ENCODE data around the gene OR51B4. TPM values are rescaled to one million over a fixed set of nuclear protein-coding genes. Genes with fewer than 3 reads are reported as not detected.

OR51B4 gene
- total and polyA plus RNA-seq, 9 of the 15 experiments (the other 6 are each of a cell fraction or from before 2014, with no cell fraction given) = 17.1 to 64.6 (median 39.9) TPM

DNA sequence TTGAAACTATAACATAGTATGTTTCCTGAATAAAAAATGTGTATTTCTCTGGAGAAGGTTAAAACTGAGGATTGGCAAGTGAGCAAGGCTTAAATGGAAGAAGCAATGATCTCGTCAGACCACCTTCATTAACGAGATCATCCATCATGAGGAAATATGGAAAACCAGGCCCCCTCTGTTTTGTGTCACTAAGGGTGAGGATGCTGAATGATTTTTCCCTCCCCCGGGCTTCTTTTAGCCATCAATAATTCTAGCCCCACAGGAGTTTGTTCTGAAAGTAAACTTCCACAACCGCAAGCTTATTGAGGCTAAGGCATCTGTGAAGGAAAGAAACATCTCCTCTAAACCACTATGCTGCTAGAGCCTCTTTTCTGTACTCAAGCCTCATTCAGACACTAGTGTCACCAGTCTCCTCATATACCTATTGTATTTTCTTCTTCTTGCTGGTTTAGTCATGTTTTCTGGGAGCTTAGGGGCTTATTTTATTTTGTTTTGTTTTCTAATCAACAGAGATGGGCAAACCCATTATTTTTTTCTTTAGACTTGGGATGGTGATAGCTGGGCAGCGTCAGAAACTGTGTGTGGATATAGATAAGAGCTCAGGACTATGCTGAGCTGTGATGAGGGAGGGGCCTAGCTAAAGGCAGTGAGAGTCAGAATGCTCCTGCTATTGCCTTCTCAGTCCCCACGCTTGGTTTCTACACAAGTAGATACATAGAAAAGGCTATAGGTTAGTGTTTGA is 26.2 kb downstream of the OR51B4 start (continued):
- TF ChIP-seq, protein P1, sequence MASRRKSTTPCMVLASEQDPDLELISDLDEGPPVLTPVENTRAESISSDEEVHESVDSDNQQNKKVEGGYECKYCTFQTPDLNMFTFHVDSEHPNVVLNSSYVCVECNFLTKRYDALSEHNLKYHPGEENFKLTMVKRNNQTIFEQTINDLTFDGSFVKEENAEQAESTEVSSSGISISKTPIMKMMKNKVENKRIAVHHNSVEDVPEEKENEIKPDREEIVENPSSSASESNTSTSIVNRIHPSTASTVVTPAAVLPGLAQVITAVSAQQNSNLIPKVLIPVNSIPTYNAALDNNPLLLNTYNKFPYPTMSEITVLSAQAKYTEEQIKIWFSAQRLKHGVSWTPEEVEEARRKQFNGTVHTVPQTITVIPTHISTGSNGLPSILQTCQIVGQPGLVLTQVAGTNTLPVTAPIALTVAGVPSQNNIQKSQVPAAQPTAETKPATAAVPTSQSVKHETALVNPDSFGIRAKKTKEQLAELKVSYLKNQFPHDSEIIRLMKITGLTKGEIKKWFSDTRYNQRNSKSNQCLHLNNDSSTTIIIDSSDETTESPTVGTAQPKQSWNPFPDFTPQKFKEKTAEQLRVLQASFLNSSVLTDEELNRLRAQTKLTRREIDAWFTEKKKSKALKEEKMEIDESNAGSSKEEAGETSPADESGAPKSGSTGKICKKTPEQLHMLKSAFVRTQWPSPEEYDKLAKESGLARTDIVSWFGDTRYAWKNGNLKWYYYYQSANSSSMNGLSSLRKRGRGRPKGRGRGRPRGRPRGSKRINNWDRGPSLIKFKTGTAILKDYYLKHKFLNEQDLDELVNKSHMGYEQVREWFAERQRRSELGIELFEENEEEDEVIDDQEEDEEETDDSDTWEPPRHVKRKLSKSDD (conservative IDR thresholded peaks at IDR 0.05; ENCODE audit: low read length) = no peak
- TF ChIP-seq SMARCE1 (IDR thresholded peaks at IDR 0.05) (peak; percentile 92), MEF2D (tag; conservative IDR thresholded peaks at IDR 0.05; ENCODE audit: low read depth) (no peak), MIER1 (IDR thresholded peaks at IDR 0.05; ENCODE audit: low read depth) (no peak), SIRT6 (IDR thresholded peaks at IDR 0.05; ENCODE audit: low read depth, low read length) (no peak), ZKSCAN3 (CRISPR knock-in tag; IDR thresholded peaks at IDR 0.05) (no peak), ZNF436 (CRISPR knock-in tag; IDR thresholded peaks at IDR 0.05) (no peak), MYNN (IDR thresholded peaks at IDR 0.05) (peak; percentile 47; the same call in 1 of the 2 replicates), MYNN (CRISPR knock-in tag; IDR thresholded peaks at IDR 0.05) (no peak), THRAP3 (IDR thresholded peaks at IDR 0.05; ENCODE audit: borderline replicate concordance) (no peak), ZNF354B (CRISPR knock-in tag; IDR thresholded peaks at IDR 0.05) (no peak)
- TF ChIP-seq, protein P2, sequence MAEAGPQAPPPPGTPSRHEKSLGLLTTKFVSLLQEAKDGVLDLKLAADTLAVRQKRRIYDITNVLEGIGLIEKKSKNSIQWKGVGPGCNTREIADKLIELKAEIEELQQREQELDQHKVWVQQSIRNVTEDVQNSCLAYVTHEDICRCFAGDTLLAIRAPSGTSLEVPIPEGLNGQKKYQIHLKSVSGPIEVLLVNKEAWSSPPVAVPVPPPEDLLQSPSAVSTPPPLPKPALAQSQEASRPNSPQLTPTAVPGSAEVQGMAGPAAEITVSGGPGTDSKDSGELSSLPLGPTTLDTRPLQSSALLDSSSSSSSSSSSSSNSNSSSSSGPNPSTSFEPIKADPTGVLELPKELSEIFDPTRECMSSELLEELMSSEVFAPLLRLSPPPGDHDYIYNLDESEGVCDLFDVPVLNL (CRISPR knock-in tag; IDR thresholded peaks at IDR 0.05; ENCODE audit: low read depth) = no peak
- TF ChIP-seq, protein P3, sequence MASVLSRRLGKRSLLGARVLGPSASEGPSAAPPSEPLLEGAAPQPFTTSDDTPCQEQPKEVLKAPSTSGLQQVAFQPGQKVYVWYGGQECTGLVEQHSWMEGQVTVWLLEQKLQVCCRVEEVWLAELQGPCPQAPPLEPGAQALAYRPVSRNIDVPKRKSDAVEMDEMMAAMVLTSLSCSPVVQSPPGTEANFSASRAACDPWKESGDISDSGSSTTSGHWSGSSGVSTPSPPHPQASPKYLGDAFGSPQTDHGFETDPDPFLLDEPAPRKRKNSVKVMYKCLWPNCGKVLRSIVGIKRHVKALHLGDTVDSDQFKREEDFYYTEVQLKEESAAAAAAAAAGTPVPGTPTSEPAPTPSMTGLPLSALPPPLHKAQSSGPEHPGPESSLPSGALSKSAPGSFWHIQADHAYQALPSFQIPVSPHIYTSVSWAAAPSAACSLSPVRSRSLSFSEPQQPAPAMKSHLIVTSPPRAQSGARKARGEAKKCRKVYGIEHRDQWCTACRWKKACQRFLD (CRISPR knock-in tag; IDR thresholded peaks at IDR 0.05) = peak; percentile 70
- TF ChIP-seq, protein P4, sequence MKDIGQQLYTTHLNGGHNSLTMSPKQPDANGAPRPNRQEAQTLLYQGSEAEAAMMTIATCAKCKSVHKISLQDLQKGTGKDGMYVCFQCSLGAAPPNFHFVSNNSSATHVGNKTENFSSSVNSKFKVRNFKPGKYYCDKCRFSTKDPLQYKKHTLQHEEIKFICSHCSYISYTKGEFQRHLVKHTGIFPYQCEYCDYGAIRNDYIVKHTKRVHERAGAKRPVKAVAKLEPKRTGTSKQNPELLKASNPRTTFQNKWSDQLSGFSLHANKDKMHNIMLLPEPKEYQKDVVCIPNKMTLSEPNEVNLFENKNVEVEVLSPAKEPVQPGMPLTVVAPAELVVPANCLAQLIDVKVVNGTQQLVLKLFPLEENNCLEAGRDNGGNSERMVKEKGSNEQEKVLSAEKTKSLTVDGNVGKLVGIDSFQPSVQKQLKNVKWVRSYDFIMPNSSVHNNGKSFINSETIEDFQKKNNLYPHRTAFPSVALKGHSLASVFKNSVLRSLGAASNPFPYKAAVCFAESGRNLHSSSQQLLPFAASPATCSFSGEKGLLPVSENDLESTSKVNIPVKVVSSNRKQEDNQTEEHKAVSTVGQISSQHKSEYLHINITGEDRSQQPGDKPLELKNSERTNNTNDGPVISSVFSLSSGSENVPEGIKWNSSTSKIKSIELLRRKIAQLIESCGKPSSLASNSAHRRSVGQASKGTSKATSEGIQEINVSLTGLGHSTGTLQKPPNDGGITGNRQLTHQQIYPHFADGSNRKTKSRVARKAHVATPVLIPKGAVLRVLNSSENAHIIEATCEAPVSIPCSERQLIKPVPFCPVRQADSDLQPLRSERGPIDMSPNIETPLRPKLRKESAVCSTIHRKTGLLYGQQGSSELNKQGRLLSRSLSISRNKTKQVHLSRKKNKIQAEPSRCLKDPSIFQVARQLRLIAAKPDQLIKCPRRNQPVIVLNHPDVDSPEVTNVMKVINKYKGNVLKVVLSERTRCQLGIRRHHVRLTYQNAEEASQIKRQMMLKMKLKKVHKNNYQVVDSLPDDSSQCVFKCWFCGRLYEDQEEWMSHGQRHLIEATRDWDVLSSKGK (CRISPR knock-in tag; IDR thresholded peaks at IDR 0.05) = no peak
- TF ChIP-seq, protein P5, sequence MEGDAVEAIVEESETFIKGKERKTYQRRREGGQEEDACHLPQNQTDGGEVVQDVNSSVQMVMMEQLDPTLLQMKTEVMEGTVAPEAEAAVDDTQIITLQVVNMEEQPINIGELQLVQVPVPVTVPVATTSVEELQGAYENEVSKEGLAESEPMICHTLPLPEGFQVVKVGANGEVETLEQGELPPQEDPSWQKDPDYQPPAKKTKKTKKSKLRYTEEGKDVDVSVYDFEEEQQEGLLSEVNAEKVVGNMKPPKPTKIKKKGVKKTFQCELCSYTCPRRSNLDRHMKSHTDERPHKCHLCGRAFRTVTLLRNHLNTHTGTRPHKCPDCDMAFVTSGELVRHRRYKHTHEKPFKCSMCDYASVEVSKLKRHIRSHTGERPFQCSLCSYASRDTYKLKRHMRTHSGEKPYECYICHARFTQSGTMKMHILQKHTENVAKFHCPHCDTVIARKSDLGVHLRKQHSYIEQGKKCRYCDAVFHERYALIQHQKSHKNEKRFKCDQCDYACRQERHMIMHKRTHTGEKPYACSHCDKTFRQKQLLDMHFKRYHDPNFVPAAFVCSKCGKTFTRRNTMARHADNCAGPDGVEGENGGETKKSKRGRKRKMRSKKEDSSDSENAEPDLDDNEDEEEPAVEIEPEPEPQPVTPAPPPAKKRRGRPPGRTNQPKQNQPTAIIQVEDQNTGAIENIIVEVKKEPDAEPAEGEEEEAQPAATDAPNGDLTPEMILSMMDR (IDR thresholded peaks at IDR 0.05 in 2 of 3, conservative IDR thresholded peaks at IDR 0.05 in 1 of 3; ENCODE audit: insufficient read depth in 2 of 3, low read depth in 1 of 3, low read length in 3 of 3) = no peak
- TF ChIP-seq, protein P6, sequence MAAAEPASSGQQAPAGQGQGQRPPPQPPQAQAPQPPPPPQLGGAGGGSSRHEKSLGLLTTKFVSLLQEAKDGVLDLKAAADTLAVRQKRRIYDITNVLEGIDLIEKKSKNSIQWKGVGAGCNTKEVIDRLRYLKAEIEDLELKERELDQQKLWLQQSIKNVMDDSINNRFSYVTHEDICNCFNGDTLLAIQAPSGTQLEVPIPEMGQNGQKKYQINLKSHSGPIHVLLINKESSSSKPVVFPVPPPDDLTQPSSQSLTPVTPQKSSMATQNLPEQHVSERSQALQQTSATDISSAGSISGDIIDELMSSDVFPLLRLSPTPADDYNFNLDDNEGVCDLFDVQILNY (CRISPR knock-in tag; IDR thresholded peaks at IDR 0.05) = no peak
